Fibroblast of the aortic adventitia (primary cell): ENCODE results near the gene AOPEP. TPM values are rescaled to one million over a fixed set of nuclear protein-coding genes. Genes with fewer than 3 reads are reported as not detected.

Experiments used
- DNase-seq: peaks from one replicate; pipeline ENCODE4 v3.0.0-alpha.2; 2010; ENCODE audit warnings: low read depth
- H3K4me3 ChIP-seq: 2 replicates; pipeline ENCODE4 v1.5.1; 2011; ENCODE audit warnings: low read depth, mild to moderate bottlenecking, control low read depth, low read length, moderate library complexity
- total RNA-seq: library from RNA; depleted of rRNA; stranded (reverse); fragments of >200 nt; gene quantifications from 2 replicates; pipeline ENCODE4 v1.2.3, GENCODE V29; 2012; ENCODE audit warnings: low replicate concordance
- TF ChIP-seq, protein P1 (sequence below): IDR thresholded peaks from 2 replicates; pipeline ENCODE4 v1.5.1; 2011; ENCODE audit warnings: mild to moderate bottlenecking, low read length, control low read depth, inconsistent platforms; ENCODE audit not compliant: insufficient read depth

AOPEP gene
- total RNA-seq, 1 donor: 39.7 TPM

DNA sequence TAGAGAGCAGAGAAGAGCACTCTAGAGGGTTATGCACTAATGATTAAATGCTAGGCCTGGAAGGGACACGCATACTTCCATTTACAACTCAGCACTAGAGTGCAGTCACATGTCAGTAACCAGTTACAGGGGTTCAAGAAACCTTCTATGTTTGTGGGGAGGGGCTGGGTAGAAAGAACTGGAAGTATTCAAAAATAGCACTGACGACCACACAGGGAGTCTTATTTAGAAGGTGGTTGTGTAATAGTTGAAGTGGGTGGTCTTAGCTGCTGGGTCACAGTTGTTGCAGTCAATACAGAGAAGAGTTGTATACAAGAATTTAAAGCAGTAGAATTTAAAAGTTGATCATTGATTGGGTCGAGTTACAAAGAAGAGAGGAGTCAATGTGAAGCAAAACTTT is 15.4 kb downstream of the AOPEP start:
- DNase-seq: no peak
- TF ChIP-seq, protein P1, sequence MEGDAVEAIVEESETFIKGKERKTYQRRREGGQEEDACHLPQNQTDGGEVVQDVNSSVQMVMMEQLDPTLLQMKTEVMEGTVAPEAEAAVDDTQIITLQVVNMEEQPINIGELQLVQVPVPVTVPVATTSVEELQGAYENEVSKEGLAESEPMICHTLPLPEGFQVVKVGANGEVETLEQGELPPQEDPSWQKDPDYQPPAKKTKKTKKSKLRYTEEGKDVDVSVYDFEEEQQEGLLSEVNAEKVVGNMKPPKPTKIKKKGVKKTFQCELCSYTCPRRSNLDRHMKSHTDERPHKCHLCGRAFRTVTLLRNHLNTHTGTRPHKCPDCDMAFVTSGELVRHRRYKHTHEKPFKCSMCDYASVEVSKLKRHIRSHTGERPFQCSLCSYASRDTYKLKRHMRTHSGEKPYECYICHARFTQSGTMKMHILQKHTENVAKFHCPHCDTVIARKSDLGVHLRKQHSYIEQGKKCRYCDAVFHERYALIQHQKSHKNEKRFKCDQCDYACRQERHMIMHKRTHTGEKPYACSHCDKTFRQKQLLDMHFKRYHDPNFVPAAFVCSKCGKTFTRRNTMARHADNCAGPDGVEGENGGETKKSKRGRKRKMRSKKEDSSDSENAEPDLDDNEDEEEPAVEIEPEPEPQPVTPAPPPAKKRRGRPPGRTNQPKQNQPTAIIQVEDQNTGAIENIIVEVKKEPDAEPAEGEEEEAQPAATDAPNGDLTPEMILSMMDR: no peak
- H3K4me3 ChIP-seq: no peak overlapping the region

DNA sequence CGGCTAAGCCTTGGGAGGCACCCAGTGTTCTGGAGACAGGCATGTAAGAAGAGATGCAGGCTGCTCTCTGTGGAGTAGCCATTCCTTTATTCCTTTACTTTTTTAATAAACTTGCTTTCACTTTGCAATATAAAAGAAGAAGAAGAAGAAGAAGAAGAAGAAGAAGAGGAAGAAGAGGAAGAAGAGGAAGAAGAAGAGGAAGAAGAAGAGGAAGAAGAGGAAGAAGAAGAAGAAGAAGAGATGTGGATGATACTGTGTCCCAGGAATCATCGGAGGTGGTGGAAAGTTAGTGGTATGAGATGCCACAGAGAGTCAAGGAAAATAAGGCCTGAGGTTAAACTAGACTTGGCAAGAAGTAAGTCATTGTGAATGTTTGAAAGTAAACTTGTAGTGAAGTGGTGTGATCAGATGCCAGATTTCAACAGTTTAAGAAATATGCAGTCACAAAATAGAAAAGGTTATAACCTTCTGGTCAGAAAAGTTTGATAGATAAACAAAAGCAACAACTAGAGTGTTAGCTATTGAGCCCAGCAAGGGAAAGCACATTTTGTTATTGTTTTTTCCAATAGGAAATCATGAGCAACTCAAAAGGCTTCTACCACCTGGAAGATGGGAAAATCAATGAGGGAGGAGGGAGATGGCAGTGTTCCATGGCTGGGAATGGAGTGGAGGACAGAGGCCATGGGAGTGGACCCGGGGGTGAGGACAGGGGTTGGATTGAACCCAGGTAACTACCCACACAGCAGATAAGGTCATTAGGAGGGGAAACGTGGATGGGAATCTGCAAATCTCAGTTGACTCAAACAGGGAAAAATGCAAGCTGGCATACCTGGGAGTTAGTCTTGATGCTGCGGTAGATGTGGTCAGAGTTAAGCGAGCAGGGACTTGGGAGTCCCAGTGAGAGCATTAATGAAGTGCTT is 16.8 kb downstream of the AOPEP start:
- DNase-seq: peak; percentile 70
- TF ChIP-seq, protein P1: no peak
- no peak overlapping the region for H3K4me3 ChIP-seq

DNA sequence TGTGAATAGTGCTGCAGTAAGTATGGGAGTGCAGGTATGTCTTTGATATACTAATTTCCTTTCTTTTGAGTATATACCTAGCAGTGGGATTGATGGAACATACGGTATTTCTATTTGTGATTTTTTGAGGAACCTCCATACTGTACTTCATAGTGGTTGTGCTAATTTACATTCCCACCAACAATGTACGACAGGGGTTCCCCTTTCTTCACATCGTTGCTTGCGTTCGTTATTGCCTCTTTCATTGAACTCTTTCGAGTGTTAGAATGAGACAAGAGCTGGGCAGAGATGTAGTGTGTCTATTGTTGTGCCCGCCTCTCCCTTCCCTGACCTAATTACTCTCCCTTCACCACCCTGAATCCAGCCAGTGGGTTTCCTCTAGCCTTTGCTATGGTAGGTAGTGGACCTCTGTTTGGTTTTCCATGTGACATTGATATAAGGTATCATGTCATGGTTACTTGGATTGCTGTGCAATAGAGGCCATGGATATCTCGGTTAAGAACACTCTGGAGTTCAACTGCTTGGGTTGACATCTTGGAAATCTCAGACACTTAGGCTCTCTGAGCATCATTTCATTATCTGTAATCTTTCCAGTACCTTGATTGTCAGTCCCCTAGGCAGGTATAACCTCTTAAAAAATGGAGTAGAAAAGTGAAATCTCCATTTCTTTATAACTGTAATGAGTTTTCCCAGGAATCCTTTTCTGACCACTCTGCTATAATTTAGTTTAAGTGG is 19.5 kb downstream of the AOPEP start:
- DNase-seq: no peak
- no peak overlapping the region for H3K4me3 ChIP-seq
- TF ChIP-seq, protein P1: no peak

DNA sequence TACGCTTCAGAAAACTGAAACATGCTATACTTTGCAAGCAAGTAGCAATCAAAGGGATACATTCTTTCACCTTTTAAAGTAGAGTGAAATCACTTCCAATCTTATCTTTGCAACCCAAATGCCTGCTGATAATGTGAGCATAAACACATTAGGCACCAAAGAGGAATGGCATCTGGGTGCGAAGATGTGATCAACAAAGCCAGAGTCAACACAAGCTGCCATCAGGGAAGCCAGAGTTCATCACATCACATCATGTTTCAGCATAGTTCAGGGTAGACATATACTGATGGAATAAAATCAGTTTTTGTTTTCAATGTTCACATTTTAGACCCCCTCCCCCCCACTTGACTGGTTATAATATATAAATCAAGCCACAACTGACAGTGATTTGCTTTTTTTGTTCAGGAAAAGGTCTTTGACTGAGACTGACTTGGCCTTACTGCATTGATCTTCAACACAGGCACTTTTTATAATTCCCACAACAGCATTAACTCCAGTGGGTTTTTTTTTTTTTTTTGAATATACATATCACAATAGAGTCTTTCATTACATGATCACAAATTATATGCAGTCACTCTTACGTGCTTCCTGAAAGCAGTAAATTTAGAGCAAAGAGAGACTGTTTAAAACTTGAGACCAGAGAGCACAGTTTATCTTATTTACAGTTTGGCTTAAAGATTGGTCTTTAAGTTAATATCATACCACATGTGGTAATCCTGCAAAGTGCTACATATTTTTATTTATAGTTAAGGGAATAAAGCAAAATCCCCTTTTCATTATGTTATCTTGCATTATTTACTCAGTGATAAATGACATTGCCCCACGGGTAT is 20.3 kb downstream of the AOPEP start:
- TF ChIP-seq, protein P1: no peak
- H3K4me3 ChIP-seq: no peak overlapping the region
- no peak for DNase-seq

DNA sequence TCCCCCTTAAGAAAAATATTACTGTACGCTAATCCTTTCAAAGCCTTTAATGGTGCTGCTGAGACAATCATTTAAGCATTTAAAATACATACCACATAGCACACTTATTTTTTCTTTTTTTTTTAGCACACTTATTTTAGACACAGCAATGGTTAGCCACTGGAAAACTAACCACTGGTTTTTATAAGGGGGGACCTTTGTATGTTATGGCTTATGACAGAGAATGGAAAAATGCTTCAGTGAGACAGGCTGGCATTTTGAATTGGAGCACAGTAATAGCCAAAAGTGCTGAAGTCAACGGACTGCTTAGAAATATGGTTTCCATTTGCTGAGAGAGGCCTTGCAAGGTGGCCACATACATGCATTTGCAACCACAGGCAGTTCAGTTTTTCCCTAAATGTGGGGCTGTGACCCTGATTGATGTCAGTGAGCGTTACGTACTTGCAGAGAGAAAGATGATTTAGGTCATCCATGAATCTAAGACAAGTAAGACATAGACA is 28.5 kb downstream of the AOPEP start:
- no peak for DNase-seq

More for the DNA sequence above, 28.5 kb downstream of the AOPEP start:
- H3K4me3 ChIP-seq: no peak overlapping the region
- TF ChIP-seq, protein P1: no peak
